HG03442 (cell line): ENCODE results near the gene RASGRF1.

Experiments
- ATAC-seq: cut with Tn5 transposase; IDR thresholded peaks from one replicate; pipeline ENCODE4 v1.9.1; 2021; ENCODE audit warnings: mild to moderate bottlenecking, moderate library complexity; ENCODE audit not compliant: unreplicated experiment

RASGRF1 gene

GRCh38 chr15:78959360-78959759 is 131.2 kb downstream of the RASGRF1 start:
- no peak for ATAC-seq

DNA sequence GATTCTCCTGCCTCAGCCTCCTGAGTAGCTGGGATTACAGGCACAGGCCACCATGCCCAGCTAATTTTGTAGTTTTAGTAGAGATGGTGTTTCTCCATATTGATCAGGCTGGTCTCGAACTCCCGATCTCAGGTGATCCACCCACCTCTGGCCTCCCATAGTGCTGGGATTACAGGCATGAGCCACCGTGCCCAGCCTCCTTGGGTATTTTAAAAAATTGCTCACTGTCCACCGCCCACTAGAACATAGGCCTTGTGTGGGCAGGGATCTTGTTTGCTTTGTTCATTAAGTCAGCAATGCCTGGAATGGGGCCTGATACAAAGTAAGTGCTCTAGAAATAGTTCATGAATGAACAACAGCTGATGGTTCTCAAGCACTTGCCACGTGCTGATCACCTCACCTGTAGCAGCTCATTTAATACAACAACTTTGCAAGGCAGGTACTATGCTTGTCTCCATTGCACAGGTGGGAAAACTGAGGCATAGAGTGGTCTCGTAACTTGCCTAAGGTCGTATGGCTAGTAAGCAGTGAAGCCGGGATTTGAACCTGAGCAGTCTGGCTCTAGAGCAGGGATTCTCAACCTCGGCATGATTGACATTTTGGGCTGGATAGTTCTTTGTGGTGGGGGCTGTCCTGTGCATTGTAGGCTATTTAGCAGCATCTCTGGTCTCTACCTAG is 133.0 kb downstream of the RASGRF1 start:
- ATAC-seq = no peak

- no peak for ATAC-seq
These were observed 133.6 kb downstream of the RASGRF1 start for GRCh38 chr15:78956937-78957336.

DNA sequence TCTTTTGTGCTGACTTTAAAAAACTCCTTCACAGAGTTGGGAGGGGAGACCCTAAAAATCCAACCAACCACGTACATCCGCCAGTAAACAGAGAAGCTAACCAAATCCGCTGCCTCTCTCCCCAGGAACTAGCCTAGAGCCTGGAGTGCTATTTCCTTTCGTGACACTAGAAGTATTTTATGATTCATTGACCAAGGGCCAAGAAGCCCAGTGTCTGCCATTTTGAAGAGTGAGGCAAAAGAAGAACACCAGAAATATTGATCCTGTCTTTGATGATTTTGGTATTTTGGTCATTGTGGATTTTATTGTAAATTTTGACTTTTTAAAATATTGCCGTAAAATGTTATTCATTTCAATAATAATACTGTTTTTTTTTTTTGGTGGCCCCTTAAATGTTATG is 135.2 kb downstream of the RASGRF1 start:
- no peak for ATAC-seq

- ATAC-seq = no peak
These were observed 138.7 kb downstream of the RASGRF1 start for GRCh38 chr15:78951841-78952238.

DNA sequence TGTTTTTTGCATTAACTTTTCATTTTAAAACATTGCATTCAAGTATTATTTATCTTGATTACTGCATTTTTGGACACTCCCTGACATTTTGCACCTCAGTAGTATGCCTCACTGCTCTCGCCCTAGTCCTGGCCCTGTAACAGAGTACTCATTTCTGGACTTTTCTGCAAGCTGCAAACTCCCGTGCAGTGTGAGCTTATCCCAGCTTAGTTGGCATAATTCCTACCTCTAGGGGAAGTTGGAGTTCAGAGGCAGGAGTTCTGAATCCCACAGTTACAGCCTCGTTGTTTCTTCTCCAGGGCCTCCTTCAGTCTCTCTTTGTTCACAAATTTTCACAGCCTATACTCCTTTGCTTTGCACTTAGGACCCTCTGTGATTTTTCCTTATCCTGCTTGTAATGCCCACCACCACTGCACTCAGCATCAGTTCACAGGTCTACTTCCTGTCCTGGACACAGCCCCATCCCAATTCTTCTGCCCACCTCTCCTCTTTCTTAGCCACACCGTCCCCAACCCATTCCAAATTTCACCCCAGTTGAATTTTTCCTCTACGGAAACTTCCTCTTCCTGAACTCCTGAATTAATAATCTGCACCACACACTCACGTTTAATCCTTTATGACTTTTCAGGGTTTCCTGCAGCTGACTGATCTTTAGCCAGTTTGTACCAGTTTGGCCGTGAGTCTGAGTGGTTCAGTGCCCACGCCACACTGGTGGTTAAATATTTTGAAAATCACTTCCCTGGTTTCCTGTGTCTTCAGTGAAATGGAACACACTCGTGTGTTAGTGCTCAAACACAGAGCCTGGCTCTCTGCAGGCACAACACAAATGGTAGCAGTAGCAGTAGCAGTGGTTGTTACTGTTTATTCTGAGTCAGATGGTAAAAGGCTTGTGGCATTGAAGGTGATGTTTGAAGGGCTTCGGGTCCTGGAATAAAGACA is 139.4 kb downstream of the RASGRF1 start:
- no peak for ATAC-seq

GRCh38 chr15:78950343-78950742 is 140.2 kb downstream of the RASGRF1 start:
- no peak for ATAC-seq

DNA sequence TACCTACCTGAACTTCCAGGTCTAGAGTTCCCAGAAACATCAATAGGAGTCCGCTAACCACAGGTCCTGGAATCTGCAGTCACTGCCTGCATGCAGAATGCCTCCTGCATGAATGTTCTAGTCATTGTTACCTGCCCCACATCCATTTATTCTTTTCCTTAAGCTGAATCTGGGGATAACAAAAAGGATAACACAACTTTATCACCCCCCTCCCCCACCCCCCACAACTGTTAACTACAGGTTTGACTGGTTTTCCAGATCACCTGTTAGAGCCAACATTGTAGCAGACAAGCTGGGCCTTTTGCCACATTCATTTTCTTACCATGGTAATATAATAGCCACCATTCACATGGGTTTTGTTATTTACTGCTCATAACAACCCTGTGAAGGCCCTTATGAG is 141.1 kb downstream of the RASGRF1 start:
- no peak for ATAC-seq

DNA sequence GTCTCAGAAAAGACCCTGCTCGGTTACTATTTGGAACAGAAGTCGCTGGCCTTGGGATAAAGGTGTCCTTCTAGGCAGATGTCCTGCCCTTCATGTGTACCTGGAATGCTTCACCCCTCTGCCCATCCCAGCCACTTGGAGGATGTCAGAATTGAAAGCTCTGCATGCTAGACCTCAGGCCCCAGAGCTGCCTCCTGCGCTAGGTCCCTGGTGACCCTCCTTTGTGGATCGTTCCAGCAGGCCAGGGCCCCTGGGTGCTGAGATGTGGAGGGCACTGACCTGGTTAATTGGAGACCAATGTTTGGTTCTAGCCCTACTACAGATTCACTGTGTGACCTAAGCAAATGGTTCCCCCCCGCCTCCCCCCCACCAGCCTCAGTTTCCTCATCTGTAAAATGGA is 143.1 kb downstream of the RASGRF1 start:
- ATAC-seq = no peak

DNA sequence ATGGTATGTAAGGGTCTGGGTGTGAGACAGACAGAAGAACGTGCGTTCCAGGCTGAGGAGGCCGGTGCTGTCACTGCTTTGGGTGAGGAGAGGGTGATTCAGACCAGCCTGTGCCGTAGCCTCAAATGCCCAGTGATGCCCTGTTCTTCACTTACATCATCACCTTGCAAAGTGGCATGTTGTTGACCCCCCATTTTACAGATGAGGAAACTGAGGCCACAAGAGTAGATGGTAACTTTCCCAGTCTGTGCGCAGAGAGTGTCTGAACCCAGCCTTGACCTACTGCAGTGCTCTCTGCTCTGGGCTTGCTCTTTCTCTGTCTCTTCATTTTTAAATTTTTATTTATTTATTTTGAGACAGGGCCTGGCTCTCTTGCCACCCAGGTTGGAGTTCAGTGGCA is 144.1 kb downstream of the RASGRF1 start:
- no peak for ATAC-seq

DNA sequence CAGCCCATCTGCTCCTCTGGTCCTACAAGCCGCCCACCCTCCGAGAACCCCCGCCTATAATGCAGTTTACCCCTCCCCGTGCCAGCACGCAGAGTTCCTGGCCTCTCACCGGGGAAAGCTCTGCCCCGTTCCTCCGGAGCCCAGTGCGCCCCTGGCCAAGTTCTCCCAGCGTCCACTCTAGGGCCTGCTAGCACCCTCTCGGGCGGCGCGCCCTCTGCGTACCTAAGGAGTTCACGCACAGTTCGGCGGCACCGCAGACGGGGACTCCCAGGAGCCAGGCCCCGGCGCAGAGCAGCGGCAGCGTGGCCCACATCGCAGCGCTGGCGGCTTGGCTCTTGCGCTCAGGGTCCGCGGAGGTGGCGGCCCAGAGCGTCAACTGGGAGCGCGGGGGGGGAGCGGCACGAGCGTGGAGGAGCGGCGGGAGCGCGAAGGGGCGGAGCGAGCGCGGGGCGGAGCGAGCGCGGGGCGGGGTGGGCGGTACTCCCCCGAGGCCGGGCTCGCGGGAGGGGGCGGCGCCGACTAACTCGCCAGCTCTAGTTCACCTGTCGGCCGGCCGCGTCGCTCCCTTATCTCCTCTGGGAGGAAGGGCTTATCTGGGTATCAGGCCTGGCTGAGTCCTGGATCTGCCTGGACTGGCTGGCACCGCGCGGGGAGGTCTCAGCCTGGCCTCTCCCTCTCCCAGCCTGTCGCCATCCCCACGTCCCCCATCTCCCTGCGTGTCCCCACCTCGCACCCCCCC is 145.7 kb downstream of the RASGRF1 start, which contains the start of gene CTSH:
Gene CTSH, minus strand, starts transcription at position 378 of the 739 bp plus-strand sequence. Its CDS starts 65 bp downstream, at position 313.
- peak; percentile 59 for ATAC-seq

DNA sequence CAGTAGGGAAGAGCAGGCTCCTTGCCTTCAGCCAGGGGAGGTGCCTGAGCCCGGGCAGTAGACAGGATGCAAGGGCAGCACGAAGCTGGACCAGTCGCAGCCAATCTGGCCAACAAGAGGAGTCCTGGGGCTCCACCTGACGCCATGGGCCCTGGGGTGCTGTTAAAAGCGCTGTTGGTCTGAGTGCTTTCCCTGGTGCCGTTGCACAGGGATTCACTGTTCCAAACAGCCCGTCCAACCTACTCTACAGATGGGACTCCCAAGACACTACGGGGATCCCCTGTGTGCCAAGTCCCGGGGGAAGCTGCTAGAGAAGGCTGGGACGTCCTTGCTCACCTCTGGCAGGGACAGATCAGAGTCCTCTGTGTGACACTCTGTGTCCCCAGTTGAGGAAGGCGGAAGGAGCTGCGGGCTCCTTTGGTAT is 146.4 kb downstream of the RASGRF1 start:
- ATAC-seq = peak; percentile 18

DNA sequence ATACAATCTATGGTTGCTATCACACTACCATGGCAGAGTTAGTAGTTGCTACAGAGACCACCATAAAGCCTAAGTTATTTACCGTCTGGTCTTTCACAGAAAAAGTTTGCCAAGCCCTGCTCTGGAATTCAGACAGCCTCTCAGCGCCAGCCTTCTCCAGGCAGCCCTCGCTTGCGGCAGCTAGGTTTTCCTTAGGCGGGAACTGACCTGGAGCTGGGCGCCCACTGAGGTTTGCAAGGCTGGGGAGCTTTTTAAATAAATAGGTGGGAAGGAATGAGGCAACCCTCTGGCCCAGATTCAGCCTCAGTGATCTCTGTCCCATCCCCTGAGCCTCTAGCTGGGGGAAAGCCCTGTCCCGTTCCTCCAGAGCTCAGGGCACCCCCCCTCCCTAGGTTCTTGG is 146.9 kb downstream of the RASGRF1 start:
- ATAC-seq = no peak

GRCh38 chr15:78942741-78943140 is 147.8 kb downstream of the RASGRF1 start:
- no peak for ATAC-seq

GRCh38 chr15:78938658-78939488 is 151.7 kb downstream of the RASGRF1 start:
- peak; percentile 52 for ATAC-seq

DNA sequence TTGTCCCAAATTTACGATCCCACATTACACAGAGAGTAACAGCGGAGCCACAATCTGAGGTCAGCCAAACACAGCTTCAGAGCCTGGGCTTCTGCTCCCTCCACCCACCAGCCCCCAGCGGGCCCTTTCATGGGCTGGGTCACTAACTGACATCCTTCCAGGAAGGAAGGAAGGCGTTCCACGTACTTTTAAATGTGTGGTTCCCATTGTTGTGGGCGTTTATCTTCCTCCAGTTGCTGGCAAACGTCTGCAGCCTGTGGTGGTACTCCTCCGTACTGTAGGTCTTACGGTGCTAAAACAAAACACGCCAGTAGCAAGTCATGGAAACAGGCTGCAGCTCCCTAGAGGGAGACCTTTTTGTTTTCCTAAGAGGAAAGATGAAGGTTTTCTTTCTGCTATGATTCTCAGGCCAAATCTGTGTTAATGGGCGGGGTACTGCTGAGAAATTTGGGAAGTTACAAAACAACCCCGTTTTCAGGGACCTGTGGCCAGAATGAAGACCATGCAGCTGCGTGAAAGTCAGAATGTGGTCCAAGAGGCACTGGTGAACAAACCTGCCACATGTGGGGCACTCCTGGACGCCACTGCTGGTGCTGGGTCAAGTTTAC is 153.3 kb downstream of the RASGRF1 start:
- ATAC-seq = no peak

- no peak for ATAC-seq
These were observed 155.9 kb downstream of the RASGRF1 start for GRCh38 chr15:78934655-78935023.

- no peak for ATAC-seq
These were observed 156.5 kb downstream of the RASGRF1 start for GRCh38 chr15:78933823-78934654.

DNA sequence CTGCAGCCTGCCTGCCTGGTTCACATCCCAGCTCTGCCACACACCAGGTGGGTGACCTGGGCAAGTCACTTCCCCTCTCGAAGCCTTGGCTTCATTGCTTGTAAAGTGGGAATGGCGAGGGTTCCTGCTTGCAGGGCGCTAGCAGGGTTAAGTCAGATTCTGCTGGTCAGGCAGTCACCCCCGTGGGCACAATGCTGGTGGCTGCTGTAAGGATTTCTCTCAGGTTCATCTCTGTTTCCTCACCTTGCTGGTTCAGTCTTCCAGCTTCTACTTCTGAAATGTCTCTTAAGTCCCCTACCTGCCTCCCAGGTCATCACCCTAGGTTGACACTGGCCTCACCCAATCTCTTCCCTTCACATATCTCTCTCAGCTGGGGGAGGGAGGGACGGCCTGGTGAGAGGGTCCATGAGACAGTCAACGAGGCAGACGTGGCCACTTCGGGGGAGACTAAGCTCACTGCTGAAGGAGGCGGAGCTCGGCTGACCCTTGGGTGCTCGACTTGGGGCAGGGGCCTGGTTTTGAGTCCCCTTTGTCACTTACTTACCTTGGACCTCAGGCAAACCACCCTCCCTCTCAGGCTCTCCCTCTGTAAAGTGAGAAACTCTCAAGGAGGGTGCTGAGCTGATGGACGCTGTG is 157.3 kb downstream of the RASGRF1 start:
- no peak for ATAC-seq
